ENCODE results near the gene GALNT16. TPM values are rescaled to one million over a fixed set of nuclear protein-coding genes. Genes with fewer than 3 reads are reported as not detected.

The GALNT16 gene
- total RNA-seq, 1 donor from 2014 or later, result 6.2 TPM

DNA sequence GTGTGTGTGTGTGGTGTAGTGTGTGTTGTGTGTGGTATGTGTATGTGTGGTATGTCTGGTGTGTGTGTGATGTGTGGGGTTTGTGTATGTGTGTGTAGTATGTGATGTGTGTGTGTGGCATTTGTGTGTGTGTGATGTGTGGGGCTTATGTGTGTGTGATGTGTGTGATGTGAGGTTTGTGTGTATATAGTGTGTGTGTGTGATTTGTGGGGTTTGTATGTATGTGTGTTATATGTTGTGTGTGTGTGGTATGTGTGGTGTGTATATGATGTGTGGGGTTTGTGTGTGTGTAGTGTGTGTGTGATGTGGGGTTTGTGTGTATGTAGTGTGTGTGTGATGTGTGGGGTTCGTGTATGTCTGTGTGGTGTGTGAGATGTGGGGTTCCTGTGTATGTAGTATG lies 9.4 kb downstream of the GALNT16 start:
- Histone ChIP-seq H3K4me3 (ENCODE audit: insufficient read depth, low read depth, low read length) (no peak overlapping the region), H3K4me2 (ENCODE audit: low read length) (peak overlapping the region; percentile 53), H2AFZ (ENCODE audit: low read depth, low read length) (no peak overlapping the region), H3K9ac (ENCODE audit: low read length) (peak overlapping the region; percentile 36), H3K4me1 (ENCODE audit: insufficient read depth, low read length) (peaks cover 11% of the 10 kb centered on the region), H3K27me3 (ENCODE audit: insufficient read depth, low read length) (no peaks in the 10 kb centered on the region), H3K36me3 (ENCODE audit: insufficient read depth, low read length) (no peaks in the 10 kb centered on the region), H4K20me1 (ENCODE audit: insufficient read depth, low read length) (no peaks in the 10 kb centered on the region), H3K79me2 (ENCODE audit: insufficient read depth, low read length) (no peaks in the 10 kb centered on the region), H3K27ac (ENCODE audit: low read depth, low read length) (no peak overlapping the region), H3K9me3 (ENCODE audit: insufficient read depth, low read depth, low read length) (no peaks in the 10 kb centered on the region)
- peak; percentile 37 for FAIRE-seq
- TF ChIP-seq, protein P1, sequence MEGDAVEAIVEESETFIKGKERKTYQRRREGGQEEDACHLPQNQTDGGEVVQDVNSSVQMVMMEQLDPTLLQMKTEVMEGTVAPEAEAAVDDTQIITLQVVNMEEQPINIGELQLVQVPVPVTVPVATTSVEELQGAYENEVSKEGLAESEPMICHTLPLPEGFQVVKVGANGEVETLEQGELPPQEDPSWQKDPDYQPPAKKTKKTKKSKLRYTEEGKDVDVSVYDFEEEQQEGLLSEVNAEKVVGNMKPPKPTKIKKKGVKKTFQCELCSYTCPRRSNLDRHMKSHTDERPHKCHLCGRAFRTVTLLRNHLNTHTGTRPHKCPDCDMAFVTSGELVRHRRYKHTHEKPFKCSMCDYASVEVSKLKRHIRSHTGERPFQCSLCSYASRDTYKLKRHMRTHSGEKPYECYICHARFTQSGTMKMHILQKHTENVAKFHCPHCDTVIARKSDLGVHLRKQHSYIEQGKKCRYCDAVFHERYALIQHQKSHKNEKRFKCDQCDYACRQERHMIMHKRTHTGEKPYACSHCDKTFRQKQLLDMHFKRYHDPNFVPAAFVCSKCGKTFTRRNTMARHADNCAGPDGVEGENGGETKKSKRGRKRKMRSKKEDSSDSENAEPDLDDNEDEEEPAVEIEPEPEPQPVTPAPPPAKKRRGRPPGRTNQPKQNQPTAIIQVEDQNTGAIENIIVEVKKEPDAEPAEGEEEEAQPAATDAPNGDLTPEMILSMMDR (IDR thresholded peaks at IDR 0.05; ENCODE audit: insufficient read depth, low read depth, low read length), result no peak
- TF ChIP-seq EZH2 (IDR thresholded peaks at IDR 0.05; ENCODE audit: insufficient read depth, low read length), result no peak
- Mint-ChIP-seq H3K4me3 (ENCODE audit: unreplicated experiment) (no peak overlapping the region), H3K27me3 (ENCODE audit: low read depth, unreplicated experiment) (peaks cover 14% of the 10 kb centered on the region), H3K9me3 (ENCODE audit: unreplicated experiment) (no peaks in the 10 kb centered on the region), H3K4me1 (ENCODE audit: low read depth, unreplicated experiment) (peaks cover 3% of the 10 kb centered on the region), H3K36me3 (ENCODE audit: low read depth, unreplicated experiment) (peaks cover 2% of the 10 kb centered on the region), H3K27ac (ENCODE audit: unreplicated experiment) (no peak overlapping the region)
- no peak for DNase-seq (ENCODE audit: low read depth)

DNA sequence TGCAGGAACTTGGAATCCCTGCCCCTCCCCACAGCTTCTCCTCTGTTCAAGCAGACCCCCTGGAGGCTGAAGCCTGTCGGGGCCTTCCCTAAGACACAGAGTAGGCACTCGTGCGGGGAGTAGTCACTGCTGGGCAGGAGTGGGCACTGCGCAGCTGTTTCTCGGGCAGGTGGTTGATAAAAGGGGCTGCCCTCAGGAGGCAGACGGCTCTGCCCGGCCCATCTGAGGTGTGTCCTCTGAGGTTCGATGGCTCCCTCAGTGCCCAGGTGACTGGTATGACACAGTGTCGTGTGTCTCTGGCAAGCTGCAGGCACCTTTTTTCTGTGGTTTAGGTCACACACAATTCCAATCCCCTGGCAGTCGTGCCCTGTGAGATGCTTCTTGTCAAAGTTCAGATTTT lies 10.1 kb downstream of the GALNT16 start:
- Histone ChIP-seq H3K9ac (ENCODE audit: low read length) (no peak overlapping the region), H3K9me3 (ENCODE audit: insufficient read depth, low read depth, low read length) (no peaks in the 10 kb centered on the region), H3K4me1 (ENCODE audit: insufficient read depth, low read length) (peaks cover 11% of the 10 kb centered on the region), H4K20me1 (ENCODE audit: insufficient read depth, low read length) (no peaks in the 10 kb centered on the region), H2AFZ (ENCODE audit: low read depth, low read length) (no peak overlapping the region), H3K4me3 (ENCODE audit: insufficient read depth, low read depth, low read length) (no peak overlapping the region), H3K4me2 (ENCODE audit: low read length) (no peak overlapping the region), H3K36me3 (ENCODE audit: insufficient read depth, low read length) (no peaks in the 10 kb centered on the region), H3K79me2 (ENCODE audit: insufficient read depth, low read length) (no peaks in the 10 kb centered on the region), H3K27ac (ENCODE audit: low read depth, low read length) (no peak overlapping the region), H3K27me3 (ENCODE audit: insufficient read depth, low read length) (no peaks in the 10 kb centered on the region)
- TF ChIP-seq, protein P1 (IDR thresholded peaks at IDR 0.05; ENCODE audit: insufficient read depth, low read depth, low read length), result no peak
- TF ChIP-seq EZH2 (IDR thresholded peaks at IDR 0.05; ENCODE audit: insufficient read depth, low read length), result no peak
- H3K9me3 Mint-ChIP-seq (ENCODE audit: unreplicated experiment), result no peaks in the 10 kb centered on the region
- peaks cover 19% of the 10 kb centered on the region for H3K27me3 Mint-ChIP-seq (ENCODE audit: low read depth, unreplicated experiment)
- FAIRE-seq (no peak), DNase-seq (ENCODE audit: low read depth) (no peak)
- peaks cover 2% of the 10 kb centered on the region for H3K36me3 Mint-ChIP-seq (ENCODE audit: low read depth, unreplicated experiment)
- H3K27ac Mint-ChIP-seq (ENCODE audit: unreplicated experiment), result no peak overlapping the region
- H3K4me3 Mint-ChIP-seq (ENCODE audit: unreplicated experiment), result no peak overlapping the region
- peaks cover 3% of the 10 kb centered on the region for H3K4me1 Mint-ChIP-seq (ENCODE audit: low read depth, unreplicated experiment)

DNA sequence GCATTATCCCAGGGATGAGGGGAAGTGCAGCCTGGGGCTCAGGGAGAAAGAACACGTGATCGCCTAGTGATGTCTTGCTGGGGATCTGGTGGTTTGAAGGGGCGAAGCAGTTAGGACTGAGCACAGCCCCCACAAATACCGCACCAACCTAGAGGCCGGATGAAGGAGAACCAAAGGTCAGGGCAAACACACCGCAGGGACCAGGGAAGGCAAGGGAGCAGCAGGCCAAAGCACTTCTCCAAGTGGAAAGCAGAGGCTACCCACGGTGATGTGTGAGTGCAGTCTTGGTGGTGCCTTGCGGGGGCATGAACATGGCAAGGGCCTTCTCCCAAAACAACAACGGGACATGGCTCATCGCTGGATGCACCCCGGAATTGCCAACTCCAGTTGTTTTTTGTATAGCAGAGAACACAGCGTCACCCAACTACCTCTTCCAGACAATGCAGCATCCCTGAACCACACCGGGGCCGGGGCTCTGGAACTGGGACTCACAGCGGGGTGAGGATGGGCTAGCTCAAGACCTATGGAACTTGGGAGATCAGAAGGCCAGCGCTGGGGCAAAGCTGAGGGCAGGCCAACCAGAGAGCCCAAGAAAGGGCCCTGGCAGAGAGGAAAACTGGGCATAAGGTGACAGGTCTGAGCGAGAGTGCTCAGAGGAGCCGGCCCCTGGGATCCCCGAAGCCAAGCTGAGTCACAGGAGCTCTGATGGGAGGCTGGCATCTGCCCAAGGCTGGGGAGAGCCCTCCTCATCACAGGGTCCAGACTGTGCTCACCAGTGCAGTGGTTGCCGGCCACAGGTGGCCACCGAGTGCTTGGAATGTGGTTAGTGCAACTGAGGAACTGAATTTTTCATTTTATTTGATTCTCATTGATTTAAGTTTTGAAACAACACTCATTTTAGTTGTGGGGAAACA lies 11.1 kb downstream of the GALNT16 start:
- H3K27ac Mint-ChIP-seq (ENCODE audit: unreplicated experiment), result peak overlapping the region; percentile 84
- Histone ChIP-seq H3K4me1 (ENCODE audit: insufficient read depth, low read length) (peaks cover 11% of the 10 kb centered on the region), H2AFZ (ENCODE audit: low read depth, low read length) (no peak overlapping the region), H3K9ac (ENCODE audit: low read length) (no peak overlapping the region), H4K20me1 (ENCODE audit: insufficient read depth, low read length) (no peaks in the 10 kb centered on the region), H3K27me3 (ENCODE audit: insufficient read depth, low read length) (no peaks in the 10 kb centered on the region), H3K4me2 (ENCODE audit: low read length) (no peak overlapping the region), H3K9me3 (ENCODE audit: insufficient read depth, low read depth, low read length) (no peaks in the 10 kb centered on the region), H3K27ac (ENCODE audit: low read depth, low read length) (no peak overlapping the region), H3K79me2 (ENCODE audit: insufficient read depth, low read length) (no peaks in the 10 kb centered on the region), H3K4me3 (ENCODE audit: insufficient read depth, low read depth, low read length) (no peak overlapping the region), H3K36me3 (ENCODE audit: insufficient read depth, low read length) (no peaks in the 10 kb centered on the region)
- H3K36me3 Mint-ChIP-seq (ENCODE audit: low read depth, unreplicated experiment), result peaks cover 6% of the 10 kb centered on the region
- TF ChIP-seq, protein P1 (IDR thresholded peaks at IDR 0.05; ENCODE audit: insufficient read depth, low read depth, low read length), result no peak
- no peak for TF ChIP-seq EZH2 (IDR thresholded peaks at IDR 0.05; ENCODE audit: insufficient read depth, low read length)
- H3K9me3 Mint-ChIP-seq (ENCODE audit: unreplicated experiment), result peaks cover under 1% of the 10 kb centered on the region
- peaks cover 25% of the 10 kb centered on the region for H3K27me3 Mint-ChIP-seq (ENCODE audit: low read depth, unreplicated experiment)
- FAIRE-seq (no peak), DNase-seq (ENCODE audit: low read depth) (peak; percentile 47)
- H3K4me3 Mint-ChIP-seq (ENCODE audit: unreplicated experiment), result no peak overlapping the region
- H3K4me1 Mint-ChIP-seq (ENCODE audit: low read depth, unreplicated experiment), result peaks cover 3% of the 10 kb centered on the region

All from astrocyte (in vitro differentiated cells and primary cell).